ENCODE results near the gene PLXNB3.
"Not testable (repeated sequence)": the region's sequence is repeated elsewhere in the genome, so short reads cannot be mapped to it uniquely, and the experiment has no call there.

The PLXNB3 gene

DNA sequence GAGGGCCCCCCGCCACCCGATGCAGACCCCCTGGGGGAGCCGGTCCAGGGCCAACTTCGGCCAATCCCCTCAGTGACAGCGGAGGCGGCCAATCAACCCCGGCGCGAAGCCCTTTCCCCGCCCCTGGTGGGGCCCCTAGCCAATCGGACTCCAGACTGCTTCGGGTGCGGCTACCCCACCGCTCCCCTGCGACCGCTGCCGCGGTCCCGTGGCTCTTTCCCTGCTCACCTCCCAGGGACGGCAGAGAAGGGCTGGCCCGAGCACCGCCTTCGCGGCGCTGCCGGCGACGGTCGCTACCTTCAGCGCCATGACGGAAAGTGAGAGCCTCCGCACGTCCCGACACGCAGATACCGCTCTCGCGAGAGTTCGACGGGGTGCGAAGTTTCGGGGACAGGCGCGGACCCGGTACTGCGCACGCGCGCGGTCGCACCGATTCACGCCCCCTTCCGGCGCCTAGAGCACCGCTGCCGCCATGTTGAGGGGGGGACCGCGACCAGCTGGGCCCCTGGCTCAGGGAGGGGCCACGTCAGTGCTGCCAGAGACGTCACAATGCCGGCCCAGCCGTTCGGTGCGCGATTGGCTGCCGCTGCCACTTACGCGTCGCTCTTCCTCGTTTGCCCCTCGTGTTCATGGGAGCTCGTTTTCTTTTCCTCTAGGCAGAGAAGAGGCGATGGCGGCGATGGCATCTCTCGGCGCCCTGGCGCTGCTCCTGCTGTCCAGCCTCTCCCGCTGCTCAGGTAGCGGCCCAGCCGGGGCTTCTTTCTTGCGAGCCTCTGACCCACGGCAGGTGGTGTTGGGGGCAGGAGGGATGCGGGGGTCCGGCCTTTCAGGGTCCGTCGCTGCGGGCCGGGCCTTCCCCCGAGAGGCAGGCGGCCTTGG lies 30.2 kb downstream of the PLXNB3 start, which contains the start of the genes IDH3G and SSR4:
IDH3G (minus strand) TSS at position 358 of the 879 bp plus-strand sequence; CDS start at position 309, 49 bp downstream.
SSR4 (plus strand) TSS at position 651 of the 879 bp plus-strand sequence; CDS start at position 671, 20 bp downstream.
- DNase-seq = peak; percentile 93 to 97

DNA sequence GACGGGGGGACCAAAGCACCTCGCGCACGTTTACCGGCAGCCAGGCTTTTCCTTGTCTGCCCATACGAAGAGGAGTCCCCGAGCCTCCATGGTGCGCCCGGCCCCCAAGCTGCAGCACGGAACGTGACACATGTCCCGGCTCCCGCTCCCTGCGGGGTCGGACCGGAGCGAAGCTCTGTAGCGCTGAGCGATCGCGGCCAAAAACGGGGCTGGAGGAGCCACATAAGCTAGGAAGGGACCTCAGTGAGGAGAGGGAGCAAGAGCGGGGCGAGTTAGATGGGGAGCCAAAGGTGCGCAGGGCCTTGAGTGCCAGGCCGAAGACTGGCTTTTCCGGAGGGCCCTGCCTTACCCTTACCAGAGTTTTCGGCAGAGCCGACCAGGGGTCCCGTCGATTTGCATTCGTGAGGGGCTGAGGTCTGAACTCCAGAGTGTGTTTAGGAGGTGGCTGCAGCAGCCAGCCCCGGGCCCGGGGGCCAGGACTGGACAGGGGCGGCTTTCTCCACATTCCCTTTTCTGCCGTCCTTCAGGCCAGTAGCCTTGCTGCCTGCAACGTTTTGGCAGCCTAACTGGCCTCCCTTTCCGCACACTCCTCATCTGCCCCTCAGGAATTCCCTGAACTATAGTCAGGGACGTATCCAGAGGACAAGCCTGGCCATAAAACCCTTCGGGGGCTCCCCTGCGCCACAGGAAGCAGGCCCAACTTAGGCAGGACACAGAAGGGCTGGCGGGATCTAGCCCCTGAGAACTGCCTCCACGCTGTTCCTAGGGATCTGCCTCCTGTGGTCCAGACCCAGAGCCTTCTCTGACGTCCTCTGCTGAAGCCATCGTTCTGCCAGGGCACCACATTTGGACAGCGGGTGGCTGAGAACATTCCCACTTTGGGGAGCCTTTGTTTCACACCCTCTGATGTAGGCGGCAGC lies 31.1 kb downstream of the PLXNB3 start:
- DNase-seq = no peak

DNA sequence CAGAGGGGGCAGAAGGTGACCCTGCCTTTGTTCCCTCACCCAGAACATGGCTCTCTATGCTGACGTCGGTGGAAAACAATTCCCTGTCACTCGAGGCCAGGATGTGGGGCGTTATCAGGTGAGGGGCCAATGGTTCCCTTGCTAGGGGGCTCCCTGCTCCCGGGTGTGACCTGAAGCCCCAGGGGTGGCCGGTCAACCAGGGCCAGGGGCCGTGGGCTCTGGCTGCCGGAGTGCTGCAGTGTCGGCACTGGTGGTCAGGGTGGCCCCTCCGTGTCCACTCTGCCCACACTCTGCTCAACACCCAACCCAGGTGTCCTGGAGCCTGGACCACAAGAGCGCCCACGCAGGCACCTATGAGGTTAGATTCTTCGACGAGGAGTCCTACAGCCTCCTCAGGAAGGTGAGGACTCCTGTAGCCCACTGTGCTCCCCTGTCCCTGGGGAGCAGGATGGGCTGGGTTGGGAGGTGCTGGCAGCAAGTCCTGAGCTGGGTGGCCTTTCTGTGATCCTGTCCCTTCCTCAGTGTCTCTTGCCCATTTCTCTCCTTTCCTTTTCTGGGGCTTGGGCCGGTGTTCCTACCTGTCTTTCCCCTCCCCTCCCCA lies 33.5 kb downstream of the PLXNB3 start:
- no peak for DNase-seq

DNA sequence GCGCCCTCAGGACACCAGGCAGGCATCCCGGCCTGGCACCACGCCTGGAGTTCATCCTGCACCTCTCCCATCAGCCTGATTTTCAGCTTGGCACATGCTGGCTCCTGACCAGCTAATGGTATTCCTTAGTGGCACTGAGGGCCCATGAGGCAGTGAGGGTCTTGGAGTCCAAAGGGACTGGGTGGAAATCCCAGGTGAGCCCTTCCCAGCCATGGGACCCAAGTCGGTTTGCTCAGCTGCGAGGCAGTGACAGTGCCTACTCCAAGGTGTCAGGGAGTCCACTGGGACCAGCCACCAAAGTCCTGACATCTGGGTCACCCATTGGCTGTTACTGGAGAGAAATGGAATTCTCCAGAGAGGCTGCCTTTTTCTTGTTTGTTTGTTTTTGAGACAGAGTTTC lies 35.3 kb downstream of the PLXNB3 start:
- DNase-seq = no peak

DNA sequence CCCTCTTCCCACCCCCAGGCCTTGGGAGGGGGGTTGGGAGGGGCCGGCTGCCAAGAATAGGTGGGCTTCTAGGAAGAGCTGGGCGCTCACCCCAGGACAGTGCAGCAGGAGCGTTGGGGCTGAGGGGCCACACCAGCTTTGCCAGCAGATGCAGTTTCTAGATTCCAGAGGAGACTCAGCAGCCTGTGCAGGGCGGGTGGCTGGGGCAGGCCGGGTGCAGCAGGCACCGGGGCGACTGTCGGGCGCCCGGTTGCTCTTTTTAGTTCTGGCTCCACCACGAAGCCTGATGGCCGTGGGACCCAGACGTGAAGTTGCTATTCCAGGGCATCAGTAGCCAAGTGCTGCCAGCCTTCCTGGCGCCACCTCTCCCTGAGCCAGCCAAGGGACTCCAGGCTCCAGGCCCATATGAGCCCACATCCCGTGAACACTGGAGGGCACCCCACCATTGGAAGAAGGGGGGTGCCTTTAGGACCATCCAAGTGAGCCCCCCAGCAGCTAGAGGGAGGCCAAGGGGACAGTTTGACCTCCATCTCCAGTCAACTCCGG lies 36.2 kb downstream of the PLXNB3 start:
- DNase-seq = no peak

DNA sequence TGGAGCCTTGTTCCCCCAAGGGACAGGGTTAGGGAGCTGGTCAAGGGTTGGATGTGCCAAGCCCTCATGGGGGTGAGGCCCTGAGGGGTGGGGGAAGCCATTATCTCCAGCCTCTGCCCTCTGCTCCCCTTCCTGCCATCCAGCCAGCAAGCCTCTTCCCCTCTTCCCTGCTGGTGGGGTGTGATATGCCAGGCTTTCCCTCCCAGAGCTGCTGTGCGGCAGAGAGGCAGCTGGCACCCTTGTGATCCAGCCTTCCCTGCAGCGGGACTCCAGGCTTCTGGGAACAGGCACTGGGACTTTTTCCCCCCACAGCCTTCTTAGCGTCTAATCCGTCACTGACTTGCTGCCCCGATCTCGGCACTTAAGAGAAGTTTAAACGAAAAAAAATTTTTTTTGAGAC lies 36.7 kb downstream of the PLXNB3 start:
- no peak for DNase-seq

DNA sequence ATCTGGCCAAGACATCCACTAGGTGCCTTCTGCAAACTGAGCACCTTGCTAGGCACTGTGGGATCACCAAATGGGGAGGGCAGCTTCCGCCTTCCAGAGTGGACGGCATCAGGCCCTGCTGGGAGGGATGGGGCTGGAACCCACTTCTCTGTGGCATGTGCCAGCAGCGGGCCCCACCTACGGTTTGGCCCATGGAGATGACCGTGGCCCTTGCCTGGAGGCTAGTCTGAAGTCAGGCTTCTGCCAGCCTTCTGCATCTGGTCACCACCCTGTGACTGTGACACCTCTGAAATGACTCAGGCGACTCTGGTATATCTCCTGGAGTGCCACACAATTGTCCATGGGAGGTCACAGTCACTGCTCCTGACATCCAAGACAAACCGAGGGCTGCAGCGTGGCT lies 37.6 kb downstream of the PLXNB3 start:
- no peak for DNase-seq

DNA sequence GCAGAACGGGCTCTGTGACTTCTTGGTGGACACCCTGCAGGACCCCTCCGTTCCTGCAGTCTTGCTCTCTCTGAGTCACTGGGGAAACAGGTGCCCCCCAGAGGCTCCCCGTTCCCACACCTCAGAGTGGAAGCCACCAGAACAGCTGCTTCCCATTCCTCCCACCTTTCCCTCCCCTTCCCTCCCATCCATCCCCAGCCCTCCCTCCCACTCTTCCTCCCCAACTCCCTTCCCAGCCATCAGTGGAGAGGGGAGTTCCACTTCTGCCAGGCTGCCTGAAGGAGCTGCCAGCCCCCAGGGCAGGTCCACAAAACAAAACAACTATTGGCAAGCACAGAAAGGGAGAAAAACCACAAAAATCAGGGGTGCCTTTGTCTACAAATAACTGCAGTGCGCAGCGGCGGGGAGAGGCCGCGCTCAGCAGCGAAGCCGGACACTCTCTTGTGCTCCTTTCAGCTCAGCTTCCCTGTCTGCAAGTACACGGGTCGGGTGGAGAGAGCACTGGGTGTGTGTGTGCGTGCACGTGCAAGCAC lies 38.5 kb downstream of the PLXNB3 start:
- DNase-seq = no peak

DNA sequence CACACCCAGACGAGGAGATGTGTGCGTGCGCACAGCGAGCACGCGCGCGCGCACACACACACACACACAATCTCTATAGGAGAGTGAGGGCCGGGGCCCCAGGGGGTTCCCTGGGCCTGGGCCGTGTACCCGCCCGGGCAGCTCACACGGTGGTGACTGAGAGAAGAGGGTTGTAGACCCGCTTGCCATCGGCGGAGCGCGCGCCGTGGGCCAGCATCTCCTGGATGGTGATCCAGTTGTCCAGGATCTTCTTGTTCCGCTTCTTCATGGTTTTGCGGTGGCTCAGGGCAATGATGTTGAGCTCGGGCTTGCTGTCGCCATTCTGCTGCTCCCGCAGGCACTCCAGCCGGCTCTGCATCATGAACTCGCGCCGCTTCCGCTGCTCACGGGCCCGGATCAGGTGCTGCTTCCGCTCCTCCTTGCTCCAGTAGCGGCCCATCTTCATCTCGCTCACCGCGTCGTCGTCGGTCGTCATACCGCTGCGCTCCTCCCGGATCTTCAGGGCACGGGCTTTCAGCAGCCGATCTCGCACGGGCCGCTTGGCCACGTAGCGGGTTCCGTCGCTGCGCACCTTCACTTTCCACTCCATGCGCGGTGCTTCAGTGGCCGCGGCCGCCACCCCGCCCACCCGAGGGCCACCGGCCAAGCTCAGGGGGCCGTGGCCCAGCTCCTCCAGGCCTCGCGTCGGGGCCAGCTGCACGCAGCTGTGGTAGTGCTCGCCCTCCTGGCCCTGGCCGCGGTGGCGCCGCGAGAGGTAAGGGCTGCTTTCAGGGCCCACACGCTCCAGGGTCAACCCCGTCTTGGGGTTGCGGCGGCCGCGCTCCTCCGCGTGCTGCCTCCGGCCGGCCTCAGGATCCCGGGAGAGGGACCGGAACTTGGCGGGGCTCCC lies 39.4 kb downstream of the PLXNB3 start:
- no peak for DNase-seq

DNA sequence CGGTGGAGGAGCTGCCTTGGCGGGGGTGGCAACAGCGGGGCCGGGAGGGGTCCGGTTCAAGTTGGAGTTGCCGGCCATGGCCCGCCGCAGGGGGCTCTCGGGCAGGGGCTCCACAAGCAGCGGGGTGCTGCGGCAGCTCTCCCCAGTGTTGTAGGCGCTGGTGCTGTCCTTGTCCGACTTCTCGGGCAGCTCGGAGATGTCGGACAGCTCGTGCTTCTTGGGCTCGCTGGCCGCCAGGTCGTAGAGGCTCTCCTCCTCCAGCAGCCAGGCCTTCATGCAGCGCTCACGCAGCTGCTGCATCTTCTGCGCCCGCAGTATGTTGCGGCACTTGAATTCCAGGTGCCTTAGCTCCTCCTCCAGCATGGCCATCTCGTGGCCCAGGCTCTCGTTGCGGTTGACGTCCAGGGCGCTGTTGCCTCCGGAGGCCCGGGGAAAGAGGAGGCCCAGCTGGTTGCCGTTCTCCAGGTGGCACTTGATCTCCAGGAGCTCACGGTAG lies 40.1 kb downstream of the PLXNB3 start:
- no peak for DNase-seq

DNA sequence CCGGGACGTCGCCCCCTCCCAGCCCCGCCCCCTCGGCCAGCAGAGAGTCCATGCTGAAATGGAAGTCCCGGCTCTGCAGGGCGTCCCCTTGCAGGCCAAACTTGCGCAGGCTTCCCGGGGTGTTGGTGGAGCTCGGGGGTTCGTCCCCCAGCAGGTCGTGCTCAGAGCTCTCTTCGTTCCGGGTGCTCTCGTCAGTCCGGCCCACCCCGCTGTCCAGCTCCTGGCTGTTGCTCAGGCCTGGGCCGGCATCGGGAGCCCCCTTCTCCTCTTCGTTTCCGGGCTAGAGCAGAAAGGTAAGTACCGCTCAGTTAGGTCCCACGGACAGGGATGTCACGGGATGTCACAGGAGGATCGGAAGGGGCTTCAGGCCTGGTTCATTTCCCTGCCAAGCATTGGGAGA lies 40.6 kb downstream of the PLXNB3 start:
- DNase-seq = no peak

DNA sequence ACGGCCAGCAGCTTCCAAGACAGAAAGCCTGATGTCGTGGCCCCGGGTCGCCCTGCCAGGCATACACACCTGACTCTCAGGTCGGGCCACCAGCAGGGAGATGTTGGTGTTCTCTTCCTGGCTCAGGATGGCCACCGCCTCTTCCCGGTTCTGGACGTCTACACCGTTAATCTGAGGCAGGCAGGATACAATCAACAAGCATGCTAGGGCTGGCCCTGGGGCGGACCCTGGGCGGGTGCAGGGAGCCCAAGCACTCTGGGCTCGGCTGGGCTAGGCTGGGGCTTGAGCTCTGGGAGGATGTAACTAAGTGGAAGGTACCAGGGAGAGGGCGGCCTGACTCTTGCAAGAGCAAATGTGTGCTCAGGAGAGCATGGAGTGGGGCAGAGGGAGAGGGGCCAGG lies 41.4 kb downstream of the PLXNB3 start:
- DNase-seq = no peak

DNA sequence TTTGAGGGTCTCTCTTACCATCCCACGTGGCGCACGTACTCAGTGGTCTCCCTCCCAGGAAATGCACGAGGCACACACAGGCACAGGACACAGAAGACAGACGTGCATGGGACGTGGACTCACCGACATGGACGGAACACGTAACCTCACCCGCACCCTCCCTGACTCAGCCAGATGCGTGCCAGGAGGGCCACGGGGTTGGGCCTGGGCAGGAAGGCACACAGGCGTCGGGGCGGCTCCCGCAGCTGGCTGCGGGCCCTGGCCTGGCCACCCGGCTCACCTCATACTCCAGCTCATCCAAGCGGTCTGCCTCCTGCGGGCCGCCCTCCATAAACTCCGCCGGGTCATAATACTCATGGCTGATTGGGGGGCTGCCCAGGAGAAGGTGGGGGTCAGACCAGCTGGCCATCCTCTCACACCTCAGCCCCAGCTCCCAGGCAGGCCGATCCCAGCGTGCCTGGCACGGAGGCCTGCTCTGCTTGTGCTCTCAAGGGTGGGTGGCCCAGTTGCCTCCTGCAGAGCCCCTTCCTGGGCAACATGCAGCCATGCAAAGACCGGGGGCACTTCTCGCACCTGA lies 43.0 kb downstream of the PLXNB3 start:
- DNase-seq = no peak

DNA sequence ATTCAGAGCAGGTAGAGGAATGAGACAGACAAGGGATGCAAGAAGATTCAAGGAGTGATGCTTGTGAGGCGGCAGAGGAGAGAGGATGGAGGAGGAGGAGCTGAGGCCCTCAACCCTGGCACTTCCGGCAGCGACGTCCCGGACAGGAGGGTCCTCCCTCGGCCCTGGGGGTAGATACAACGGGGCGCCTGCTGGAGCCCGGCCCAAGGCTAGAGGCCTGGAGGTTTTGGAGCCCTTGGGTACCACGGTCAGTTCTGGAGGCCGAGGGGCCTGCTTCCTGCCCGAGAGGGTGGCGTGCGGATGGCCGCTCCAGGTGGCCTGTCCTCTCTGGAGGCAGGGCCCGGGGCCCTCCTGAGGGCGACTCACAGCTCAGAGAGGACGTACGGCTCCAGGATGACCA lies 43.9 kb downstream of the PLXNB3 start:
- DNase-seq = no peak

DNA sequence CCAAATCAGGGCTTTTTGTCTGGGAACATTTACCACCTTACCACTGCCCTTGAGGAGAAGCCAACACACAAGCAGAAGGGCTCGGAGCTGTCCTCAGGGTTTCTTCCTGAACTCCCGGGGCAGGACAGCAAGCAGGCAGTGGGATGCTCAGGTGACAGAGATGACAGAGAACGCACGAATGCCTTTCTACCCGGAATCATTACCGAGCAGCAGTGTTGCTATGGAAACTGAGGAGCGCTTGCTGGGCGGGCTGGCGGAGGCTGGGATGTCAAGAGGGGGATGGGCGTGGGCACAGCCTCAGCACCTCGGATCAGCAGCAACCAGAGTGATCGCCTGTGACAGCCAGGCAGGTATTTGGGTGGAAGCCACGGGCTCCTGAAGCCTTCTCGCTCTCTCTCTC lies 48.2 kb downstream of the PLXNB3 start:
- DNase-seq = no peak

DNA sequence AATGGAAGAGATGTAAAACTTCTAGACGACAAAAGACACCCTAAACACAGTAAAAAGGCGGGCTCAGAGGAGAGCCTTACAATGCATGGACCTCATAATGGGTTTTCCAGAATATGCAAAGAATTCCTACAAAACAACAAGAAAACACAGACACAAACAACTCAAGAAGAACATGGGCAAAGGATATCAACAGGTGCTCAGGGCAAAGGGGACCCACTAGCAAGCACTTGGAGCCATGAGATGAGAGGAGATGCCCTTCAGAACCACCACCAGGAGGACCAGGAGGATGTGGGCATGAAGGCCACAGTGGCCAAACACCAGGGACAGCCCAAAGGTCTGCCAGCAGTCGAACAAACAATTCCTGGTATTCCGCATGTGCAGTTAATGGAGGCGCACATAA lies 49.1 kb downstream of the PLXNB3 start:
- DNase-seq = no peak

DNA sequence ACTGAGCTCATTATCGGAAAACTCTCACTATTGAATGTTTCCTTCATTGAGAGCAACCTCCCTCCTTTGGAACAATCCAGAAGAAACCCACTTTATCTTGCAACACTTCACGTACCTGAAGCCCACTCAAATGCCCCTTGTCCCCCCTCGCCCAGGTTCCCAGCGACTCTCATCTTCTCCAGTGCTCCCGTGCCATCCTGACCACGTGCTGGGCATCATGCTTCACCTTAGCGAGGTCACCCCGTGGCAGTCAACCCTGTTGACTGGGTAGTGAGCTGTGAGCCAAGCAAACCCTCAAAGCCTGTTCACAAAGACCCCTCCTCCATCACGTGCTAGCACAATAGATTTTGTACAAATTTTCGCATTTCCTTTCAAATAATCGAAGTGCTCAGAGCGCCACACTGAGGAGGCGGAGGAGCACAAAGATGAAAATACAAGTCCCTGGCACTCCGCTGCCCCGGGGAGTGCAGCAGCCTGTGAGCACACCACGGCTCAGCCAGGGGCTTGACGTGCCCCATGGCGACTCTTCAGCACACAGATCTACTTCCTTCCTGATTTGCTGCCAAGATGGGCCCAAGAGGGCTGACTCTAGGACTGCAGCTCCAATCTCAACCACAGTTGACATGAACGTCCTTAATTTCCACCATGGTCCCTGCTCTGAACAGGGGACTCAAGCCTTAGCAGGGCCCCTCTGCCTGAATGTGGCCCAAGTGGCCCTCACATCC lies 50.7 kb downstream of the PLXNB3 start:
- DNase-seq = no peak

DNA sequence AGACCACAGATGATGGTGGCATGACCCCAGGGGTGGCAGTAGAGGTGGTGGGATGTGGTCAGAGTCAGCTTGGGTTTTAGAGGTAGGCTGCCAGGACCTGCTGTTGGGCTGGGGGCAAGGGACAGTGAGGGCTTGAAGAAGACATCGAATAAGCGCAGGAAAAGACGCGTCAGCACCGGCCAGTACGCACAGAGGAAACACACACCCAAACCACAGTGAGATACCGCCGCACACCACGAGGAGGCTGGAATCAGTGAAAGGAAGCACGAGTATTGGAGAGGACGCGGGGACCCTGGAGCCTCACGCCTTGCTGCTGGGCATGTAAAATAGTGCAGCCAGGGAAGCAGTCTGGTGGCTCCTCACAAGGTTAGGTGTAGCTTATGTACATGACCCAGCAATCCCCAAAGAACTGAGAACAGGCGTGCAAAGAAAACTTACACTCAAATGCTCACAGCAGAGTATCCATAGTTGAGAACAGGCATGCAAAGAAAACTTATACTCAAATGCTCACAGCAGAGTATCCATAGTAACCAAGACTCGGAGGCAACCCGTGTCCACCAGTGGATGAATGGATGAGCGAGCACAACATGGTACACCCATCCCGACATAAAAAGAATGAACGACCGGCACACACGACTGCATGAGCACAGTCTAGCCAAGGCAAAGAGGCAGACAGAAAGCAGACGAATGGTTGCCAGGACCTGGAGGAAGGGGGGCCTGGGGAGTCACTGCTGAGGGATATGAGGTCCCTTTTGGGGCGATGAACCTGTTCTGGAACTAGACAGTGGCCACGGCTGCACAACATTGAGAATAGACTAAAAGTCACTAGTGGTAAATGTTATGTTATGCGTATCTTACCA lies 53.0 kb downstream of the PLXNB3 start:
- DNase-seq = no peak

DNA sequence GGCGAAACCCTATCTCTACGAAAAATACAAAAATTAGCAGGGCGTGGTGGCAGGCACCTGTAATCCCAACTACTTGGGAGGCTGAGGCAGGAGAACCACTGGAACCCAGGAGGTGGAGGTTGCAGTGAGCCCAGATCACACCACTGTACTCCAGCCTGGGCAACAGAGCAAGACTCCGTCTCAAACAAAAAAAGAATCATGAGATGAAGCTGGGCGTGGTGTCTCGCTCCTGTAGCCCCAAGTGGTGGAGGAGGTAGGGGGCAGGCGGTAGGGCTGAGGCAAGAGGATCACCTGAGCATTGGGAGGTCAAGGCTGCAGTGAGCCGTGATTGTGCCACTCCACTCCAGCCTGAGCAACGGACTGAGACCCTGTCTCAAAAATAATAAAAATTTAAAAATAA lies 54.0 kb downstream of the PLXNB3 start:
- not testable (repeated sequence) for DNase-seq
